VCaP (cell line): ENCODE data around the gene GNAQ.

Source experiments
- H3K27ac ChIP-seq: fragments of 450-650 bp; 2 replicates; pipeline ENCODE4 v1.5.1; 2017
- TF ChIP-seq, protein P1 (sequence below): fragments of 450-650 bp; conservative IDR thresholded peaks from 2 replicates; pipeline ENCODE4 v1.5.1; 2017; ENCODE audit warnings: mild to moderate bottlenecking, moderate library complexity

The GNAQ gene

DNA sequence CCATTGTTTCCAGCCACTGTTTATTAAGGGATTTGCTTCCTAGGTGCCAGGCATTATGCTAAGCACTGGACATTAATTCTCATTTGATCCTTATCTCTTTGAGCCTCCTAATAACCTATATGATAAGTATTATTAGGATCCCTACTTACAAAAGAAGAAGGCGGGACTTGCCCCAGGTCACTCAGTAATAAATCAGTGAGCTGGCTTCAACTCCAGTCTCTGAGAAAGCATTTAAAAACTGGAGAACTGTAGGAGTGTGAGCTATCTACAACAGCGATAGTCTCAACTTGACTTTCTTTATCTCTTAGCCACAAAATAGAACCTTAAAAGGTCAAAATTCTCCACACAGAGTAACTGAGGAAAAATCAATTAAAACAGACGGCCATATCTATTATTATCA is 155.0 kb downstream of the GNAQ start:
- TF ChIP-seq, protein P1, sequence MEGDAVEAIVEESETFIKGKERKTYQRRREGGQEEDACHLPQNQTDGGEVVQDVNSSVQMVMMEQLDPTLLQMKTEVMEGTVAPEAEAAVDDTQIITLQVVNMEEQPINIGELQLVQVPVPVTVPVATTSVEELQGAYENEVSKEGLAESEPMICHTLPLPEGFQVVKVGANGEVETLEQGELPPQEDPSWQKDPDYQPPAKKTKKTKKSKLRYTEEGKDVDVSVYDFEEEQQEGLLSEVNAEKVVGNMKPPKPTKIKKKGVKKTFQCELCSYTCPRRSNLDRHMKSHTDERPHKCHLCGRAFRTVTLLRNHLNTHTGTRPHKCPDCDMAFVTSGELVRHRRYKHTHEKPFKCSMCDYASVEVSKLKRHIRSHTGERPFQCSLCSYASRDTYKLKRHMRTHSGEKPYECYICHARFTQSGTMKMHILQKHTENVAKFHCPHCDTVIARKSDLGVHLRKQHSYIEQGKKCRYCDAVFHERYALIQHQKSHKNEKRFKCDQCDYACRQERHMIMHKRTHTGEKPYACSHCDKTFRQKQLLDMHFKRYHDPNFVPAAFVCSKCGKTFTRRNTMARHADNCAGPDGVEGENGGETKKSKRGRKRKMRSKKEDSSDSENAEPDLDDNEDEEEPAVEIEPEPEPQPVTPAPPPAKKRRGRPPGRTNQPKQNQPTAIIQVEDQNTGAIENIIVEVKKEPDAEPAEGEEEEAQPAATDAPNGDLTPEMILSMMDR, result no peak
- H3K27ac ChIP-seq, result peak overlapping the region; percentile 20

DNA sequence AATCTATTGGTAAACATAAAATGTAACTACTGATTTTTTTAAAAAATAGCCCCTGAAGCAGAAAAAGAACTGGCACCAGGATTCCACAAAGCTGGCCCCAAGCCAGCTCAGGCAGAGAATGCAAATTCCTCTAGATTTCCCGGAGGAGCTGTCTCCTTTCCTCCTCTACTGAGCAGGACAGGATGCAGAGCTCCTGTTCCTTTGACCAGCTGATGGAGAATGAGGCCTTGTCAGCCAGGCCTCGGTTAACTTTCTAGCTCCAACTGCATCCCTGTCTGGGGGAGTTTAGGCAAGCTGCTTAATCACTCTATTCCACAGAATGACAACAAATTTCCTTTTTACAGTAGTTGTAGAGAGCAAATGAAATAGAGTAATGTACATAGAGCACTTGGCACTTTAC is 155.5 kb downstream of the GNAQ start:
- TF ChIP-seq, protein P1, result no peak
- H3K27ac ChIP-seq, result peak overlapping the region; percentile 20

DNA sequence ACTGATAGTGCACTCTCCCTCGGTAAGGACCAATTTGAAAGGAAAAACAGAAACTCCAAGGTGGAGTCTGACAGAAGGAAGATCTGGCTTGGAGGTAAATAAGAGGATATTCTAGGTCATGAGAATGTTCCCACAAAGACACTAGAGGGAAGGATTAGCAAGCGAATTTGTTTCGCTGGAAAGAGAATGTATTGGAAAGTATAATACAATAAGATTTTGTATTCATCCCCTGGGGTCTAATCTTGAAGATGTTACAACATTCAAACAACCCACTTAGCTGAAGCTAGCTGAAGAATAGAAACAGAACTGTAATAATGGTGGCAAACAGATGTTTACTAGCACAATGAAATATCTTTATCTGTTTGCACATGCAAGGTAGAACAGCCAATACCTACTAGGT is 158.7 kb downstream of the GNAQ start:
- TF ChIP-seq, protein P1, result no peak
- no peak overlapping the region for H3K27ac ChIP-seq

DNA sequence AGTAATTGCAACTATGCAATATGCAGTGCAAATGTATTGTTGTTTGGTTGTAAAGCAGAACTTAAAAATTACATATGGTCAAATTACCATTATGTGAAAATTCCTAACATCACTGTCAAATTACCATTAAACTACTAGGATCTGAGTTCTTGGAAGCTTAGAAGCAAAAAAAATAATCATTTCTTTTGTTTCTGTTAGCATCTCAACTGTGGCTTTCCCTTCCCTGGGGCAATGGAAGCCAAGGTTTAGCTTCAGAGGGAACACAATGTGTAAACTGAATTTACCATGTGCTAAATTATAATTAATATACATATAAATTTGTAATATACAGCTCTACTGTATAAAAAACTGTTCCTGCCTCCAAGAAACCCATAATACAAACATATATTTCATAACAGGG is 159.4 kb downstream of the GNAQ start:
- TF ChIP-seq, protein P1, result no peak
- H3K27ac ChIP-seq, result no peak overlapping the region

DNA sequence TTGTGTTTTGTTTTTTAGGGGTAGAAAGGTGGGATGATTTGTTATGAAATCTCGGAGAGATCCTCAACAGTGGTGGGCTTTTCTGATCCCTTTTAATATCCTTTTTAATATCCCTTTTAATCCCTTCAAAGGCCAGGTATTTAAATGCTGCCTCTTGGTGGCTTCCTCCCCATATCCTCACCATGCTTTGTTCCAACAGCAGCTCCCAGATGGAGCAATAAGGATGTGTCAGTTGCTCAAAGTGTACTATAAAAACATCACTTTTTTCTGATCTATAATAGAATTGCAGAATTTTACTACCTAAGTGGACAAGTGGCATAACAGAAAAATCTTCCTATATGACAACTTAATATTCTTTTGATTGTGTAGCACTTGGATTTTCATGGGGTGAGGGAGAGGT is 160.1 kb downstream of the GNAQ start:
- TF ChIP-seq, protein P1, result no peak

DNA sequence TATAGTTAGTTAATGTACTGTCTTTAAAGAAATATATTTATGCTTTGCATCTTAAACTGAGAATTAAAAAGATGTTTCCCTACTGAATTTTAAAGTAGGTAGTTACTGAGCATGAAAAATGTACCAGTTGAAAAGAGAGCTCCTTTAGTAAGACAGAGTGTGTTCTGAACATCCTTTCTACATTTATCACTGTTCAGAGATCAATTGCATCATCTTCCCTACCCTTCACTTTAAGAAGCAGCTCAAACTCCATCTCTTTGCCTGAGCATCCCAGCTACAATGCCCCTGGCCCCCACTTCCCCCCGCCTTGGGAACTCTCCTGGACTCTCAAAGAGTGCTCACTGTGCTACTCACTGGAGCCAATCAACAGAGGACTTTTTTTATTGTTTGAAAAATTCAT is 164.7 kb downstream of the GNAQ start:
- no peak overlapping the region for H3K27ac ChIP-seq
- TF ChIP-seq, protein P1, result no peak

More for the DNA sequence above, 160.1 kb downstream of the GNAQ start:
- H3K27ac ChIP-seq, result no peak overlapping the region

DNA sequence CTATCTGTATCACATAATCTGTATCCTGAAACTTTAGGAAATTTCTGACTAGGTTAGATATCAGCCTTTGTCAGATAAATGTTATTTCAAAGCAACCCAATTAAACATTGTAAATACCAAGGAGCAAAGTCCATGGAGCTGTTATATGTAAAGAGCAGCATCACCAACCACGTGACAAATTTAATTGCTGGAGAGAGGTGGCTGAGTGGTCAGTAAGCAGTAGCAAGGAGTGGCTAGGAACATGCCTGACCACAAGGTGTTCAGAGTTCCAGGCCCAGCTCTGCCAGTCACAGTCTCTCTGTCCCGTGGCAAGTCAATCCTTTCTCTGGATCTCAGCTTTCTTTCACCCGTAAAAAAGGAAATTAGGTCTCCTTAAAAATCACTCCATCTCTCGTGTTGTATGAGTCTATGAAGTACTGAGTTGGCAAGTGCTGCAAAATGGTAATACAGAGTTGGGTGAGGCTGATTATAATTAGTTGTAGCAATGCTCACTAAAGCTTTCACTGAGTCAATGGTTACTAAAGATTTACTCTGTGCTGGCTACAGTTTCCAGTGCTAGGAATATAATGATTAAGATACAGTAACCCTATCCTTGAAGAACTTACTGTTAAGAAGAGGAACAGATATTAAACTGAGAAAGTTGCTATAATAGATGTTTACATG is 166.1 kb downstream of the GNAQ start:
- no peak overlapping the region for H3K27ac ChIP-seq
- TF ChIP-seq, protein P1, result no peak
